Prostate gland (tissue), 2 donors: ENCODE measurements around the gene AASDHPPT.

Source experiments
- POLR2A ChIP-seq: fragments of 450-650 bp; IDR thresholded peaks from one replicate; pipeline ENCODE4 v1.6.1; 2016; ENCODE audit warnings: antibody characterized with exemption, mild to moderate bottlenecking
- TF ChIP-seq, protein P1 (sequence below), 4 experiments: fragments of 200-600 bp in 2 of 4; fragments of 450-650 bp in 2 of 4; sonication (generic) in 2 of 4; IDR thresholded peaks; 1 replicate in 3 of 4; 2 replicates in 1 of 4; pipeline ENCODE4 v1.5.1; 2016 to 2019; ENCODE audit warnings: antibody characterized with exemption in 4 of 4, mild to moderate bottlenecking in 2 of 4, moderate library complexity in 2 of 4

DNA sequence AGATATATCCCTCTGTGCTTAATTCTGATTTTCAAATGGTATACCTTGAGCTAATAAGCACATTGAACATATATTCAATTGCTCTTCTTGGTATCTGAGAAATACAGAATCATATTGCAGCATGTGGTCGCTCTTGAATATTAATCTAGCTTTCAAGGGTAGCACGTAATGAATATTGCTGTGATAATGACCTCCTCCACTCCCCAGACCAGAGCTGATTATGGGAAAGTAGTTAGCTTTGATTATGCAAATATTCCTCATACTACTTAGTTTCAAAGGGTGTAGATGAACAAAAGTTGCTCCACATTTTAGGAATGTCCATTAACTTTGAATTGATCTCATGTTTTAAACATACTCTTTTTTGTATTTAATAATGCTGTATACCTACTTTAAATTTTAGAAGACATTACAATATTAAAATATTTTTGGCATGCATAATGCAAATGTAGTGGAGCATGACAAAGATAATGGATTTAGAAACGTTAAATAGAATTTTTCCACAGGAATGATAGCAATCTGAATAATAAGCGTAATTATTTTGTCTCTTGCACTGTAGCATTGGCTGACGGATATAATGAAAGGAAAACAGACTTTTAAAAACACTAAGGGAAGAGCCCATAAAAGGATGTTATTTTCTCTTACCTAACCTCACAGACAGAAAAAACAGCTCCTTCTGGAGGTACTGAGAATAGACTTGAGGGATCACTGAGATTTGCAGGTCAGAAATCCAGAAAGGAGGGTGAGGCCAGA lies 27.6 kb upstream of the AASDHPPT start:
- TF ChIP-seq, protein P1, sequence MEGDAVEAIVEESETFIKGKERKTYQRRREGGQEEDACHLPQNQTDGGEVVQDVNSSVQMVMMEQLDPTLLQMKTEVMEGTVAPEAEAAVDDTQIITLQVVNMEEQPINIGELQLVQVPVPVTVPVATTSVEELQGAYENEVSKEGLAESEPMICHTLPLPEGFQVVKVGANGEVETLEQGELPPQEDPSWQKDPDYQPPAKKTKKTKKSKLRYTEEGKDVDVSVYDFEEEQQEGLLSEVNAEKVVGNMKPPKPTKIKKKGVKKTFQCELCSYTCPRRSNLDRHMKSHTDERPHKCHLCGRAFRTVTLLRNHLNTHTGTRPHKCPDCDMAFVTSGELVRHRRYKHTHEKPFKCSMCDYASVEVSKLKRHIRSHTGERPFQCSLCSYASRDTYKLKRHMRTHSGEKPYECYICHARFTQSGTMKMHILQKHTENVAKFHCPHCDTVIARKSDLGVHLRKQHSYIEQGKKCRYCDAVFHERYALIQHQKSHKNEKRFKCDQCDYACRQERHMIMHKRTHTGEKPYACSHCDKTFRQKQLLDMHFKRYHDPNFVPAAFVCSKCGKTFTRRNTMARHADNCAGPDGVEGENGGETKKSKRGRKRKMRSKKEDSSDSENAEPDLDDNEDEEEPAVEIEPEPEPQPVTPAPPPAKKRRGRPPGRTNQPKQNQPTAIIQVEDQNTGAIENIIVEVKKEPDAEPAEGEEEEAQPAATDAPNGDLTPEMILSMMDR (IDR thresholded peaks at IDR 0.05) = no peak
- no peak for TF ChIP-seq POLR2A
